ENCODE data around the gene MACROD2. TPM values are rescaled to one million over a fixed set of nuclear protein-coding genes. Genes with fewer than 3 reads are reported as not detected.

The MACROD2 gene
- polyA plus RNA-seq, 1 donor (not counting 4 experiments of a cell fraction or from before 2014, with no cell fraction given) = 0.71 TPM

DNA sequence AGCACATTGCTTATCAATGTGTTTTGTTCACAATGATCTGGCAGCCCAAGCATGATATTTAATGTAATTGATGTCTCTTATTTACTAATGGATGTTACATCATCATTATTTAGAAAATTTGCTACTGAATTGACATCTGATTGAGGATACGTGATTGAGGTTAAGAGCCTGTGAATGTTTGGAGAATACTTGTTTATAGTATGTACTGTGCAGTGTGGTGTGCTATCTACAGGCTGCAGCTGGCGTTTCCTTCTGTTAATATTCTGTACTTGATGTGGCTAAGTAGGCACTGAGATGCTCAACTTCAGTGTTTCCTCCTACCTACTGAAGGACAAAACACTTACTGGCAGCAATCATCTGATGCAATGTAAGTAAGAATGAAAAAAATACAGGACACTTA, 1051.7 kb downstream of the MACROD2 start:
- H3K9me1 ChIP-seq (ENCODE audit: control insufficient read depth, extremely low read depth, insufficient read depth, low read length) = no peaks in the 10 kb centered on the region
- dilution Hi-C loops (cut with MboI; ENCODE audit: extremely low pct_ligation_motif_present, low sequenced_read_pairs) = no loop called here
- no peaks in the 10 kb centered on the region for H4K20me1 ChIP-seq (ENCODE audit: control insufficient read depth, extremely low read depth, insufficient read depth, low read length)
- DNase-seq (ENCODE audit: low read depth, low spot score) (no peak), FAIRE-seq (no peak)
- H3K4me1 ChIP-seq (ENCODE audit: control insufficient read depth, extremely low read depth, insufficient read depth, low read length) = peaks cover 12% of the 10 kb centered on the region
- H3K27me3 ChIP-seq (ENCODE audit: control insufficient read depth, extremely low read depth, insufficient read depth, low read length) = no peaks in the 10 kb centered on the region
- H3K9ac ChIP-seq (ENCODE audit: control insufficient read depth, extremely low read depth, insufficient read depth, low read length) = no peak overlapping the region
- no peaks in the 10 kb centered on the region for H3K9me3 ChIP-seq (ENCODE audit: control insufficient read depth, low read depth, low read length)
- no peak overlapping the region for H2AFZ ChIP-seq (ENCODE audit: control insufficient read depth, low read length)
- H3K4me2 ChIP-seq (ENCODE audit: control insufficient read depth, extremely low read depth, insufficient read depth, low read depth, low read length) = no peak overlapping the region
- no peak overlapping the region for H3K27ac ChIP-seq (ENCODE audit: control insufficient read depth, insufficient read depth, low read length)
- H3K79me2 ChIP-seq (ENCODE audit: control insufficient read depth, insufficient read depth, low read length) = no peaks in the 10 kb centered on the region
- H3K36me3 ChIP-seq (ENCODE audit: control insufficient read depth in 2 of 2, extremely low read depth in 1 of 2, insufficient read depth in 2 of 2, low read length in 2 of 2) = no peaks in the 10 kb centered on the region
- TF ChIP-seq, protein P1, sequence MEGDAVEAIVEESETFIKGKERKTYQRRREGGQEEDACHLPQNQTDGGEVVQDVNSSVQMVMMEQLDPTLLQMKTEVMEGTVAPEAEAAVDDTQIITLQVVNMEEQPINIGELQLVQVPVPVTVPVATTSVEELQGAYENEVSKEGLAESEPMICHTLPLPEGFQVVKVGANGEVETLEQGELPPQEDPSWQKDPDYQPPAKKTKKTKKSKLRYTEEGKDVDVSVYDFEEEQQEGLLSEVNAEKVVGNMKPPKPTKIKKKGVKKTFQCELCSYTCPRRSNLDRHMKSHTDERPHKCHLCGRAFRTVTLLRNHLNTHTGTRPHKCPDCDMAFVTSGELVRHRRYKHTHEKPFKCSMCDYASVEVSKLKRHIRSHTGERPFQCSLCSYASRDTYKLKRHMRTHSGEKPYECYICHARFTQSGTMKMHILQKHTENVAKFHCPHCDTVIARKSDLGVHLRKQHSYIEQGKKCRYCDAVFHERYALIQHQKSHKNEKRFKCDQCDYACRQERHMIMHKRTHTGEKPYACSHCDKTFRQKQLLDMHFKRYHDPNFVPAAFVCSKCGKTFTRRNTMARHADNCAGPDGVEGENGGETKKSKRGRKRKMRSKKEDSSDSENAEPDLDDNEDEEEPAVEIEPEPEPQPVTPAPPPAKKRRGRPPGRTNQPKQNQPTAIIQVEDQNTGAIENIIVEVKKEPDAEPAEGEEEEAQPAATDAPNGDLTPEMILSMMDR (optimal IDR thresholded peaks at IDR 0.05 in 1 of 3, IDR thresholded peaks at IDR 0.05 in 1 of 3, conservative IDR thresholded peaks at IDR 0.05 in 1 of 3; ENCODE audit: extremely low read depth in 1 of 3, insufficient read depth in 2 of 3, low read length in 3 of 3) = no peak
- TF ChIP-seq EZH2 (IDR thresholded peaks at IDR 0.05; ENCODE audit: low read length) = no peak
- H3K4me3 ChIP-seq (ENCODE audit: control insufficient read depth in 2 of 3, extremely low read depth in 1 of 3, insufficient read depth in 2 of 3, low read depth in 1 of 3, low read length in 3 of 3) = no peak overlapping the region

DNA sequence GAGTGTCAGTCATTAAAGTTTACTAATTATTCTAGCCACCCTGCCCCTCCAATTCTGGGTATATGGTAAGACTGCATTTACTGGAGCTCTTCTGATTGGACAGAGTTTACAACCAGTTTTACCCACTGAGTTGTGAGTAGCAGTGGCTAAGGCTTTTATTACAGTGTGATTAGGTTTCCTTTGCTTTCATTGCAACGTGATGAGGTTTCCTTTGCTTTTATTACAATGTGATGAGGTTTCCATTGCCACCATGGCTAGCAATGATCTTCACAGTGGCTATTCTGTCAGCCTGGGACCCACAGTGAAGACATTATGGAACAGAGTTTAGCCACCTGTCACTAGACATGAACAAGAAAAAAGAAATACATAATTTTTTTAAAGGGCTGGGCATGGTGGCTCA, 1052.3 kb downstream of the MACROD2 start:
- DNase-seq (ENCODE audit: low read depth, low spot score) (no peak), FAIRE-seq (no peak)
- Histone ChIP-seq H4K20me1 (ENCODE audit: control insufficient read depth, extremely low read depth, insufficient read depth, low read length) (no peaks in the 10 kb centered on the region), H3K9ac (ENCODE audit: control insufficient read depth, extremely low read depth, insufficient read depth, low read length) (no peak overlapping the region), H3K9me1 (ENCODE audit: control insufficient read depth, extremely low read depth, insufficient read depth, low read length) (no peaks in the 10 kb centered on the region), H3K4me3 (ENCODE audit: control insufficient read depth in 2 of 3, extremely low read depth in 1 of 3, insufficient read depth in 2 of 3, low read depth in 1 of 3, low read length in 3 of 3) (no peak overlapping the region), H3K9me3 (ENCODE audit: control insufficient read depth, low read depth, low read length) (no peaks in the 10 kb centered on the region), H2AFZ (ENCODE audit: control insufficient read depth, low read length) (no peak overlapping the region), H3K36me3 (ENCODE audit: control insufficient read depth in 2 of 2, extremely low read depth in 1 of 2, insufficient read depth in 2 of 2, low read length in 2 of 2) (no peaks in the 10 kb centered on the region), H3K79me2 (ENCODE audit: control insufficient read depth, insufficient read depth, low read length) (no peaks in the 10 kb centered on the region), H3K27me3 (ENCODE audit: control insufficient read depth, extremely low read depth, insufficient read depth, low read length) (no peaks in the 10 kb centered on the region), H3K27ac (ENCODE audit: control insufficient read depth, insufficient read depth, low read length) (no peak overlapping the region), H3K4me2 (ENCODE audit: control insufficient read depth, extremely low read depth, insufficient read depth, low read depth, low read length) (no peak overlapping the region), H3K4me1 (ENCODE audit: control insufficient read depth, extremely low read depth, insufficient read depth, low read length) (peaks cover 12% of the 10 kb centered on the region)
- TF ChIP-seq EZH2 (IDR thresholded peaks at IDR 0.05; ENCODE audit: low read length) = no peak
- TF ChIP-seq, protein P1 (optimal IDR thresholded peaks at IDR 0.05 in 1 of 3, IDR thresholded peaks at IDR 0.05 in 1 of 3, conservative IDR thresholded peaks at IDR 0.05 in 1 of 3; ENCODE audit: extremely low read depth in 1 of 3, insufficient read depth in 2 of 3, low read length in 3 of 3) = no peak
- dilution Hi-C loops (cut with MboI; ENCODE audit: extremely low pct_ligation_motif_present, low sequenced_read_pairs) = no loop called here
